Activated T-cell treated with anti-CD3 and anti-CD28 coated beads, Interleukin-2, amount 50 U/mL, for 48 hours (primary cell): ENCODE measurements around the gene RABEP1.

ENCODE experiments used
- DNase-seq, 2 experiments: peaks; one replicate each; pipeline ENCODE4 v3.0.0-alpha.2; 2020

Gene RABEP1

DNA sequence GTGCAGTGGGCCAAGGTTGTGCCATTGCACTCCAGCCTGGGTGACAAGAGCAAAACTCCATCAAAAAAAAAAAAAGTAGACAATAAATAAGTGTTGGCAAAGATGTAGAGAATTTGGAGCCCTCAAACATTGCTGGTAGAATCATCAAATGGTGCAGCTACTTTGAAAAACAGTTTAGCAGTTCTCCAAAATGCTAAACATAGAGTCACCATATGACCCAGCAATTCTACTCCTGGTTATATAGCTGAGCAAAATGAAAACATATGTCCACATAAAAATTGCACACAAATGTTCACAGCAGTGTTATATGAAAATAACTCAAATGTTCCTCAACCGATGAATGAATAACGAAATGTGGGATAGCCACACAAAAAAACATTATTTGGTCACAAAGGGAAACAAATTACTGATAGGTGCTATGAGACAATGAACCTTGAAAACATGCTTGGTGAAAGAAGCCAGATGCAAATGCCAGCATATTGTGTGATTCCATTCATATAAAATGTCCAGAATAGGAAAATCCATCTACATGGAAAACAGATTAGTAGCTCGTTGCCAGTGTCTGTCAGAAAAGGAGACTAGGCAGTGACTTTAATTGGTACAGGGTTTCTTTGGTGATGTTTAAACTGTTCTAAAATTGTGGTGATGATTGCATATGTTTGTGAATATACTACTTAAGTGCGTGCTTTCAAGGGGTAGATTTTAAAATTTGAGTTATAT, 12.7 kb upstream of the RABEP1 start:
- DNase-seq, result no peak

DNA sequence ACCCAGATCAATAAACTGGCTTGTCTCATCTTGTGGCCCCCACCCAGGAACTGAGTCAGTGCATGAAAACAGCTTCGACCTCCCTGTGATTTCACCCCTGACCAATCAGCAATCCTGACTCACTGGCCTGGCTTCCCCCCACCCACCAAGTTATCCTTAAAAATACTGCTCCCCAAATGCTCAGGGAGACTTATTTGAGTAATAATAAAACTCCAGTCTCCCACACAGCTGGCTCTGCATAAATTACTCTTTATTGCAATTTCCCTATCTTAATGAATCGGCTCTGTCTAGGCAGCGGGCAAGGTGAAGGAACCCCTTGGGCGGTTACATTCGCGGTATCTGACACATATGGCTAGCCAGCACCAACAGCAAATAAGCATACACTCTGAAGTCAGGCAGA, 9.8 kb upstream of the RABEP1 start:
- DNase-seq, result peak; percentile 54 to 65

- DNase-seq, result peak; percentile 49 to 54
These were observed 646 bp downstream of the RABEP1 start for GRCh38 chr17:5282642-5283217.

- DNase-seq, result no peak
These were observed 1.7 kb downstream of the RABEP1 start for GRCh38 chr17:5283571-5284315.

- no peak for DNase-seq
These were observed 2.6 kb downstream of the RABEP1 start for GRCh38 chr17:5284681-5285080.

DNA sequence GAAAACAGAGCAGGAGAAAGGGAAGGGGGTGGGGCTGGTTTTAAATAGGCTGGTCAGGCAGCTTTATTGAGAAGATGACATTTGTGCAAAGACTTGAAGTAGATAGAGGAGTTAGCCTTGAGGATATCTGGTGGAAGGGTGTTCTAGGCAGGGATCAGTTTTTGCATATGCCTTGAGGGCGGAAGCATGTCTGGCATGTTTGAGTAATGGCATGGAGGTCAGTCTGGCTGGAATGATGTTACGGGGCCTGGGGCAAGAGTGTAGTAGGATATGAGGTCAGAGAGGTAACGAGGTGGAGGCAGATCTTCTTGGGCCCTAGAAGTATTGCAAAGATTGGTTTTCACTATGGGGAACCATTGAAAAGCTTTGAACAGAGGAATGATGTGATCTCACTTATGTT, 4.8 kb downstream of the RABEP1 start:
- DNase-seq, result no peak

GRCh38 chr17:5291683-5292350, 9.7 kb downstream of the RABEP1 start:
- no peak for DNase-seq

DNA sequence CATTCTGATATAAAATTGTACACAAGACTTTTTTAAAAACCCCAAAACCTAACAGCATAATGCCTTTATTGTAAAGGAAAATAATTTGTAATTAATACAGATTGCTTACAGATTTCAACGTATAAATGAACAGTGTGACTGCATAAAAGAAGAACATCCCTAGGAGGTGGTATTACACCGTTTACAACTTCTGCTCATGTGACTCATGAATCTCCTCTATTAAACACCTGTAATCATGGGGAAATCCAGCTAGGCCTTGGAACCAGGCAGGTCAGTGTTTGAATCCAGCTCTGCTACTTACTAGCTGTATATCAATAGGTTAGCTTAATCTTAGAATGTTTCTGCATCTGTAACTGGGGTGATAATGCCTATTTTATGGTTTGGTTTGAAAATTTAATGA, 15.2 kb downstream of the RABEP1 start:
- DNase-seq, result no peak

DNA sequence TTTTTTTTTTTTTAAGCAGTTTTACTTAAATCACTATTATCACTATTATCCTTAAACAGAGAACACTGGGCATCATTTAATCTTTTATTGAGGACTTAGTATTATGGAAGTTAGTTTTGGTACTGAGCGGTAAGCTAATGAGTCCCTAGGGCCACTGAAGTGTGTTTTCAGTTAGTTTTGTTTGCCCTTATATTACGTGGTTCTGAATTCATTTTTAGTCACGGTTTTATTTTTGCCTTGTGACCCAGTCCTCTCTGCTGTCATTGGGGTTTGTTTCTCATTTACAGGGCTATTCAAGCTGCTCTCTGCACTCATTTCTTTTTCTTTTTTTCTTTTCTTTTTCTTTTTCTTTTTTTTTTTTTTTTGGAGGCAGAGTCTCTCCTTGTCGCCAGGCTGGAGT, 17.3 kb downstream of the RABEP1 start:
- no peak for DNase-seq

DNA sequence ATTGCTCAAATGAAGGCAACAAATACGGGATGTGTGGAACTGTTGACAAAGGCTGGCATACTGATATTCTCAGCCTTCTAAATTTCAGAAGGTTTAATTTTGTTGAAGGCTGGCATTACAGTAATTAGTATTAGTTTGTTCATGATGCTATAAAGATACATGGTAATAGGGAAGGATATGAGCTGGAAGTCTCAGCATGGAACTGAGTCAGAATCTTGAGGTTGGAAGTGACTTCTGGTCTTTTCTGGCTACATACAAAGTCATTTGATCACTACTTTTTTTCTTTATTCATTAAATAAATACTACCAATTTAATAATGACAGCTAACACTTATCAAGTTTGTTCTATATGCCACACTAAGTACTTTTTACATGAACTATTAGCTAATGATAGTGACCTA, 22.6 kb downstream of the RABEP1 start:
- DNase-seq, result no peak

GRCh38 chr17:5309851-5310250, 27.8 kb downstream of the RABEP1 start:
- DNase-seq, result no peak

DNA sequence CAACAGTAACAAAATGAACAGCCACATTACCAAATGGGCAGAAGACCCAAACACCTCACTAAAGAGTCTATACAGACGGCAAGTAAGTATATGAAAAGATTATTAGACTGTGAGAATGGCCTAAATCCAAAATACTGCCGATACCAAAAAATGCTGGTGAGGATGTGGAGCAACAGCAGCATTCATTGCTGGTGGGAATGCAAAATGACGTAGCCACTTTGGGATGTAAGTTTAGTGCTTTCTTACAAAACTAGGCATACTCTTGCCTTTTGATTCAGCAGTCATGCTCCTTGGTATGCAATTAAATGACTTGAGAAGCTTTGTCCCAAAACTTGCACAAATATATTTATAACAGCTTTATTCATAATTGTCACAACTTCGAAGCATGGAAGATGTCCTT, 43.8 kb downstream of the RABEP1 start:
- DNase-seq, result no peak

- DNase-seq, result no peak
These were observed 47.9 kb downstream of the RABEP1 start for GRCh38 chr17:5329784-5330557.

GRCh38 chr17:5330981-5331380, 48.9 kb downstream of the RABEP1 start:
- no peak for DNase-seq

DNA sequence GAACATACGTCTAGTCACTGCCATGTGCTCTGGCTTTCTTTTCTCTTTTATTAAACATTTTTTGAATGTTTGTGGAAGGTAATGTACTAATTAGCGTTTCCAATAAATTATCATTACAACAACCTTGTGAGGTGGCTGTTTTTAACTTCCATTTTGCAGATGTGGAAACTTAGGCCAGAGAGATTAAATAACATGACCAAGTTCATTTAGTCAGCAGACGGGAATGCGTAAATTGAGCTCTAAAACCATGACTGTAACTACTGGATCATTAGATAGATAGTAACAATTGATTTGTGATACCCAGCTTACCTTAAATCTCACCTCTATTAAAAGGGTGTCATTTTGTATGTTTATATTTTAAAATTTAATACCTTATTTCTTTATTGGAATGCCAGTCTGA, 49.4 kb downstream of the RABEP1 start:
- no peak for DNase-seq

DNA sequence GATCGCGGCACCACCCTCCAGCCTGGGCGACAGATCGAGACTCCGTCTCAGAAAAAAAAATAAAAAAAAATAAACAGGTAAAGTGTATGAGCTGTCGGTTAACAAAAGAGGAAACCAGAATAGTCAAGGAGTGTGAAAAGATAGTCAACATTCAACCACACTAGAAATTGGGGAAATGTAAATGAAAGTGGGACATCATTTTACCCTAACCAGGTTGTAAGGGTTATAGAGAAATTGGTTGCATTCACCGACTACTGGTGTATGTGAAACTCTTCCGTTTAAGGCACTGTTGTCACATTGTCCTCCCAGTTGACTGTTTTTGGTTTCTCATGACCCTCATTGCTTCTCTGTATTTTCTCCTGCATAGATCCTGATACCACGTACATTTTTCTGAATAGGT, 62.8 kb downstream of the RABEP1 start:
- DNase-seq, result no peak

DNA sequence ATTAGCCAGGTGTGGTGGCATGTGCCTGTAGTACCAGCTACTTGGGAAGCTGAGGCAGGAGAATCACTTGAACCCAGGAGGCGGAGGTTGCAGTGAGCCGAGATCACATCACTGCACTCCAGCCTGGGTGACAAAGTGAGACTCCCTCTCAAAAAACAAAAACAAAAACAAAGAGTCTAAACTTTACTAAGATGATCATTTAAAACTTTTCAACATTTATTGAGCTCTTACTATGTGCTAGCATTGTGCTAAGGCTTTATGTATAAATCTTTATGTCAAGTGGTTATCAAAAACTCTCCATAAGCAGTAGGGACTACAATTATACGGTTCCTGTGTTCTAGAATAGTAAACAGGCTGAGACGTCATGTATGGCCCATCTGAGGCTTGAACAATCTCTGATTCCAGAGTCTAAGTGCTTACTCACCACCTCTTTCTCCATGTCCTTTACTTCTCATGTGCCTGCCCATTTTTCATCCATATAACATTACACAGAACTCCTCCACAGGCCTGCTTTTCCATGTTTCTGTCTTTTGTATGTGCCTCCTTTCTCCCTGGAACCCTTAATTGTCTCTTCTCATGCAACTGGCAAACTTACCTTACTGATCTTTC, 70.7 kb downstream of the RABEP1 start:
- DNase-seq, result no peak

- DNase-seq, result no peak
These were observed 72.2 kb downstream of the RABEP1 start for GRCh38 chr17:5354310-5354709.

DNA sequence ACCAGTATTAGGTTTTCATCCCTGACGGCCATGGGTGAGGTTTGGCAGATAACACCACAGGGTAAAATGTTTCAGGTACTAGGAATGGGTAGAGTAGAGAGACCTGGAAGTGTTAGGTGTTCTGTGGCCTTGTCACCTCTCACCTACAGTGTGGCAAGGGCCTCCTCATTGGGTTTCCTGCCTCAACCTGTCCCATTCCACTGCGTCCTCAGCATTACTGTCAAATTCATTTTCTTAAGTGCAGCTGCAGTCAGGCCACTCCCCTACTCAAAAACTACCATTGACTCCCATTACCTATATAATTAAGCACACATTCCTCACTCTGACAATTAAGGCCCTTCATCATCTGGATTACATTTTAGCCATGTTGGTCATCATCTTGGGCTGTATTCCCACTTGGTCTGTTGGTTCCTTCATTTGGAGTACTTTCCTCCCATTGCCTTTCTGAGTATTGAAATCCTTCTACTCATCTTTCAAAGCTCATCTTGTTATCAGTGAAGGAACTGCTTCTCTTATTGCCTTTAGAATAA, 72.9 kb downstream of the RABEP1 start:
- no peak for DNase-seq

GRCh38 chr17:5355421-5356129, 73.5 kb downstream of the RABEP1 start:
- DNase-seq, result no peak

- DNase-seq, result no peak
These were observed 79.3 kb downstream of the RABEP1 start for GRCh38 chr17:5361426-5361825.
